OCI-LY7 (cell line): ENCODE measurements around the gene SLC35F1. TPM values are rescaled to one million over a fixed set of nuclear protein-coding genes. Genes with fewer than 3 reads are reported as not detected.

Experiments
- BruUV-seq: library from RNA; stranded (reverse); fragments of 400-500 nt; replicated peaks from 2 replicates; lab custom pipeline; 2021; lab: Mats Ljungman, UMichigan
- CTCF ChIA-PET: fragments of 300-600 bp; sonication (Branson Sonifier 250); formaldehyde crosslinking; loops from one replicate; lab custom pipeline; 2022; ENCODE audit warnings: antibody characterized with exemption; ENCODE audit not compliant: unreplicated experiment; lab: Charles Lee
- POLR2A ChIA-PET: fragments of 300-600 bp; sonication (Branson Sonifier 250); formaldehyde crosslinking; loops from one replicate; lab custom pipeline; 2022; ENCODE audit warnings: antibody characterized with exemption; lab: Charles Lee
- DNase-seq: peaks from one replicate; pipeline ENCODE4 v3.0.0-alpha.2; 2015; ENCODE audit warnings: low spot score
- H2AFZ ChIP-seq: fragments of 200-600 bp; sonication (generic), shearing (Covaris generic); 2 replicates; pipeline ENCODE4 v1.6.1; 2014; ENCODE audit warnings: mild to moderate bottlenecking, antibody characterized with exemption, low read length, moderate library complexity
- H3K27ac ChIP-seq: fragments of 200-600 bp; sonication (generic); 2 replicates; pipeline ENCODE4 v1.5.1; 2014; ENCODE audit warnings: mixed run types, low read depth, mild to moderate bottlenecking, moderate library complexity, low read length, inconsistent platforms; ENCODE audit not compliant: poor library complexity, severe bottlenecking
- H3K36me3 ChIP-seq: fragments of 200-600 bp; sonication (generic); 2 replicates; pipeline ENCODE4 v1.6.1; 2014; ENCODE audit warnings: mild to moderate bottlenecking, antibody characterized with exemption, low read length, moderate library complexity, mixed read lengths; ENCODE audit not compliant: insufficient read depth
- H3K4me1 ChIP-seq: fragments of 200-600 bp; sonication (generic); 2 replicates; pipeline ENCODE4 v1.5.1; 2014; ENCODE audit warnings: mild to moderate bottlenecking, low read length; ENCODE audit not compliant: insufficient read depth, poor library complexity, severe bottlenecking
- H3K4me2 ChIP-seq: fragments of 200-600 bp; sonication (generic); 2 replicates; pipeline ENCODE4 v1.6.1; 2014; ENCODE audit warnings: mild to moderate bottlenecking, low read length
- H3K4me3 ChIP-seq: fragments of 200-600 bp; sonication (generic); 2 replicates; pipeline ENCODE4 v1.5.1; 2014; ENCODE audit warnings: mild to moderate bottlenecking, low read depth, low read length; ENCODE audit not compliant: poor library complexity, severe bottlenecking
- H3K79me2 ChIP-seq: fragments of 200-600 bp; sonication (generic); 2 replicates; pipeline ENCODE4 v1.6.1; 2016; ENCODE audit warnings: low read depth, mild to moderate bottlenecking, low read length, moderate library complexity, mixed read lengths; ENCODE audit not compliant: insufficient read depth
- H3K9me2 ChIP-seq: fragments of 200-600 bp; sonication (generic); 2 replicates; pipeline ENCODE4 v1.6.1; 2016; ENCODE audit warnings: mild to moderate bottlenecking, low read length, mixed read lengths; ENCODE audit not compliant: insufficient read depth
- H3K9me3 ChIP-seq: fragments of 200-600 bp; sonication (generic); 2 replicates; pipeline ENCODE4 v1.6.1; 2014; ENCODE audit warnings: mild to moderate bottlenecking, mixed run types, low read length, mixed read lengths
- H4K20me1 ChIP-seq: fragments of 200-600 bp; sonication (generic); 2 replicates; pipeline ENCODE4 v1.6.1; 2014; ENCODE audit warnings: mild to moderate bottlenecking, antibody characterized with exemption, low read length, moderate library complexity, mixed read lengths; ENCODE audit not compliant: insufficient read depth
- CTCF ChIP-seq: fragments of 200-600 bp; sonication (generic); conservative IDR thresholded peaks from 2 replicates; pipeline ENCODE4 v1.5.1; 2014; ENCODE audit warnings: mild to moderate bottlenecking, antibody characterized with exemption, low read length, moderate library complexity, mixed read lengths
- EZH2phosphoT487 ChIP-seq: fragments of 200-600 bp; sonication (generic); IDR thresholded peaks from 2 replicates; pipeline ENCODE4 v1.6.1; 2018; ENCODE audit warnings: low read depth, borderline replicate concordance, mild to moderate bottlenecking, mixed run types, antibody characterized with exemption, low read length, moderate library complexity, mixed read lengths
- intact Hi-C: fragments of 100-400 bp; cut with micrococcal nuclease; formaldehyde crosslinking; loops from one replicate; pipeline ENCODE4 v1.10.0; 2022; ENCODE audit not compliant: unreplicated experiment
- total RNA-seq, 2 experiments: library from RNA; depleted of rRNA in 1 of 2; stranded (reverse); fragments of >200 nt in 1 of 2; shearing (Covaris generic) in 1 of 2; gene quantifications; 2 replicates each; pipeline ENCODE4 v1.2.3, GENCODE V29; 2014 to 2022

The SLC35F1 gene
- total RNA-seq, 2 experiments from 2014 or later, result 0.03 TPM; not detected in 1

DNA sequence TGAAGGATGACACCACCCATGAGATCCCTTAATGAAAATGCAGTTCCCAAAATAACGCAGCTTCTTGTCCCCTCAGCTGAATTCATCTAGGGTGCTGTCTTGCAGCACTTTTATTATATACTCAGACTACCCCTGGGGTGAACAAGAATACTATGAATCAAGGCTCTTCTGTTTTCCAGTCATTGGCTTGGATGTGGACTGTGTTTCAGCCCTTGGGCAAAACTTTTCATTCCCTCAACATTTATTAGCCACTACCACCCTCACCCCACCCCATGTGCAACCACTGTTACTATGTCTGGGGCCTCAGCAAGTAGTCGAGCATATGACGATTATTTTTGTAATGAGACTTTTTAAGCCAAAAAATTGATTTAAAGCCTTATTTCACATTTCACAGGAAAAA lies 321.8 kb downstream of the SLC35F1 start:
- no TSS peak for BruUV-seq
- no peak for DNase-seq
- ChIA-PET POLR2A (no interaction called here), CTCF (no interaction called here)
- Histone ChIP-seq H3K4me2 (no peak overlapping the region), H3K9me3 (no peaks in the 10 kb centered on the region), H3K9me2 (no peaks in the 10 kb centered on the region), H3K4me3 (no peak overlapping the region), H3K79me2 (no peaks in the 10 kb centered on the region), H3K27ac (no peak overlapping the region), H3K4me1 (no peaks in the 10 kb centered on the region), H2AFZ (no peak overlapping the region), H3K36me3 (no peaks in the 10 kb centered on the region), H4K20me1 (no peaks in the 10 kb centered on the region)
- intact Hi-C loops, result no loop called here
- TF ChIP-seq EZH2phosphoT487 (no peak), CTCF (no peak)

DNA sequence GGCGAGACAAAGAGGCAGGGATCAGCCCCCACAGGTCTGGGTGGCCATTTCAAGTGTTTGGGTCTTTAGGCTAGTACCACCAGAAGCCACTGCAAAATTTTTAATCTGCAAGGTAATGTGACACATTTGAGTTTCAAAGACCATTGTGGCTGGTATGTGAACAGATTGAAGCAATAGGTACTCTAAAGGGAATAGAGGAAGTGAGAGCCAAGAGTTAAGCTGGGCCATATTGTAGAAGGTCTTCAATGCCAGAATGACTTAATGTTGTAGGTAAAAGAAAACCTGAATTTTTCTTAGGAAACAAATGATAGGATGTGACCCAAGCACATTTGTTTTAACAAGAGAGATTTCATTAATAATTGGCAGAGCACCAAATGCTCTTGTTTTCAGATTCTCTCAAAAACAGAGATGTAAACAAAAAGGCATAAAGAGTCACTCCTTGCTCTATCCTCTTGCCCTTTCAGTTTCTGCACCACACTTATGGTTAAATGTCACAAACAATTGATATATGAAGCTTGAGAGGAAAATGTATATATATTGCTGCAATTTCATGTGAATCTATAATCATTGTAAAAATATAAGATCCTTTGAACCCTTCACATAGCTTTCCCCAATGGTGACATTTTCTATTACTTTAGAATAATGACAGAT lies 333.9 kb downstream of the SLC35F1 start:
- BruUV-seq, result no TSS peak
- no peak for TF ChIP-seq CTCF
- no peak for TF ChIP-seq EZH2phosphoT487
- no peak overlapping the region for H3K27ac ChIP-seq
- H3K79me2 ChIP-seq, result no peaks in the 10 kb centered on the region
- H3K36me3 ChIP-seq, result no peaks in the 10 kb centered on the region
- H2AFZ ChIP-seq, result no peak overlapping the region
- intact Hi-C loops, result no loop called here
- ChIA-PET POLR2A (interaction anchor here (0.8 kb wide), 1 partner anchor 118 kb away, joined by 3 read pairs; no protein-coding TSS in a partner anchor), CTCF (no interaction called here)
- H3K4me3 ChIP-seq, result no peak overlapping the region
- no peaks in the 10 kb centered on the region for H3K9me3 ChIP-seq
- H4K20me1 ChIP-seq, result no peaks in the 10 kb centered on the region
- H3K9me2 ChIP-seq, result no peaks in the 10 kb centered on the region
- H3K4me2 ChIP-seq, result no peak overlapping the region
- no peaks in the 10 kb centered on the region for H3K4me1 ChIP-seq
- peak; percentile 1 for DNase-seq

GRCh38 chr6:118246406-118246805 lies 339.3 kb downstream of the SLC35F1 start:
- CTCF ChIA-PET, result no interaction called here

More at GRCh38 chr6:118246406-118246805, 339.3 kb downstream of the SLC35F1 start:
- Histone ChIP-seq H3K4me1 (peaks cover 9% of the 10 kb centered on the region), H3K4me2 (no peak overlapping the region), H4K20me1 (no peaks in the 10 kb centered on the region), H3K9me2 (no peaks in the 10 kb centered on the region), H3K9me3 (no peaks in the 10 kb centered on the region), H3K79me2 (no peaks in the 10 kb centered on the region), H3K27ac (no peak overlapping the region), H2AFZ (no peak overlapping the region), H3K4me3 (no peak overlapping the region), H3K36me3 (no peaks in the 10 kb centered on the region)
- POLR2A ChIA-PET, result interaction anchor here (0.6 kb wide), 1 partner anchor 128 kb away, joined by 5 read pairs; no protein-coding TSS in a partner anchor
- DNase-seq, result no peak
- TF ChIP-seq EZH2phosphoT487 (no peak), CTCF (no peak)
- BruUV-seq, result no TSS peak
- intact Hi-C loops, result no loop called here
